HepG2 (cell line): ENCODE results near the gene JSRP1. TPM values are rescaled to one million over a fixed set of nuclear protein-coding genes. Genes with fewer than 3 reads are reported as not detected.
A peak's percentile ranks its signal among the peaks of the same experiment; 100 is the strongest.

Source experiments
- ATAC-seq: fragments of 200-7000 bp; cut with Tn5 transposase; 3 replicates; pipeline ENCODE4 v1.9.1; 2020; ENCODE audit warnings: mild to moderate bottlenecking, moderate library complexity
- BruUV-seq: library from RNA; stranded (reverse); fragments of 400-500 nt; replicated peaks from 2 replicates; lab custom pipeline; 2021; lab: Mats Ljungman, UMichigan
- CTCF ChIA-PET: fragments of 300-600 bp; formaldehyde crosslinking; extraction: SDS; loops from one replicate; lab custom pipeline; 2021; ENCODE audit warnings: low total read pairs, inconsistent platforms, low intra/inter-chr PET ratio; lab: Yijun Ruan, JAX
- POLR2A ChIA-PET: fragments of 350-600 bp; sonication (Branson Sonifier 250); formaldehyde crosslinking; loops from one replicate; lab custom pipeline; 2020; ENCODE audit warnings: antibody characterized with exemption, inconsistent platforms; lab: Yijun Ruan, JAX
- DNase-seq: peaks from one replicate; pipeline ENCODE4 v3.0.0-alpha.2; 2015; ENCODE audit warnings: low spot score
- FAIRE-seq: peaks from 3 replicates; lab custom pipeline; 2011; peaks lifted over from hg19 to GRCh38; lab: Jason Lieb, UNC
- H2AFZ ChIP-seq: one replicate; pipeline ENCODE4 v1.6.1; 2011; ENCODE audit warnings: low read length, inconsistent platforms
- H3K27ac ChIP-seq: fragments of 300-600 bp; 3 replicates; pipeline ENCODE4 v1.8.0; 2011; ENCODE audit warnings: mixed run types, mild to moderate bottlenecking, mixed read lengths, low read length, inconsistent platforms; ENCODE audit not compliant: insufficient read depth; ENCODE audit errors: extremely low read length
- H3K27me3 ChIP-seq, 2 experiments: fragments of 200-600 bp in 1 of 2; 2 replicates in 1 of 2; 3 replicates in 1 of 2; pipeline versions ENCODE4 v1.6.0 to v1.8.0; 2011; ENCODE audit warnings: low read length in 2 of 2, mild to moderate bottlenecking in 2 of 2, moderate library complexity in 2 of 2, inconsistent platforms in 1 of 2; ENCODE audit not compliant: insufficient read depth in 2 of 2, control insufficient read depth in 1 of 2
- H3K36me3 ChIP-seq, 2 experiments: fragments of 200-600 bp in 1 of 2; replicated peaks in 1 of 2; 2 replicates in 1 of 2; 3 replicates in 1 of 2; pipeline versions ENCODE4 v1.5.1 to v1.8.0; 2011; ENCODE audit warnings: low read length in 2 of 2, inconsistent platforms in 1 of 2; ENCODE audit not compliant: insufficient read depth in 2 of 2, control insufficient read depth in 1 of 2
- H3K4me1 ChIP-seq: 2 replicates; pipeline ENCODE4 v1.5.1; 2012; ENCODE audit warnings: low read length, inconsistent platforms; ENCODE audit not compliant: insufficient read depth
- H3K4me2 ChIP-seq: 2 replicates; pipeline ENCODE4 v1.6.0; 2011; ENCODE audit warnings: low read depth, low read length, inconsistent platforms
- H3K4me3 ChIP-seq, 3 experiments: fragments of 200-600 bp in 1 of 3; sonication (generic), shearing (Covaris generic) in 1 of 3; replicated peaks in 1 of 3; 2 replicates each; pipeline ENCODE4 v1.5.1; 2011 to 2016; ENCODE audit warnings: low read length in 3 of 3, inconsistent platforms in 2 of 3, low read depth in 2 of 3, mild to moderate bottlenecking in 2 of 3, control low read depth in 1 of 3, mixed read lengths in 1 of 3; ENCODE audit not compliant: insufficient read depth in 1 of 3
- H3K79me2 ChIP-seq: one replicate; pipeline ENCODE4 v1.6.1; 2011; ENCODE audit warnings: low read length, inconsistent platforms; ENCODE audit not compliant: insufficient read depth
- H3K9ac ChIP-seq: 2 replicates; pipeline ENCODE4 v1.6.0; 2011; ENCODE audit warnings: mild to moderate bottlenecking, low read depth, low read length, inconsistent platforms; ENCODE audit not compliant: insufficient read depth
- H3K9me3 ChIP-seq: 2 replicates; pipeline ENCODE4 v1.5.1; 2012; ENCODE audit warnings: mild to moderate bottlenecking, low read length
- H4K20me1 ChIP-seq: 2 replicates; pipeline ENCODE4 v1.6.0; 2011; ENCODE audit warnings: inconsistent platforms, mild to moderate bottlenecking, low read length, moderate library complexity; ENCODE audit not compliant: insufficient read depth
- ARID5B ChIP-seq: IDR thresholded peaks from 2 replicates; pipeline ENCODE4 v1.4.0; 2020; ENCODE audit warnings: mild to moderate bottlenecking, missing genetic modification reagents
- NONO ChIP-seq, 2 experiments: fragments of 450-650 bp in 1 of 2; sonication (generic) in 1 of 2; formaldehyde crosslinking in 1 of 2; IDR thresholded peaks in 1 of 2; conservative IDR thresholded peaks in 1 of 2; 2 replicates each; pipeline versions ENCODE4 v1.6.1 to v1.8.0; 2017 to 2022; ENCODE audit warnings: mild to moderate bottlenecking in 1 of 2, missing genetic modification reagents in 1 of 2, moderate library complexity in 1 of 2
- REL ChIP-seq: sonication (generic); formaldehyde crosslinking; conservative IDR thresholded peaks from 2 replicates; pipeline ENCODE4 v1.8.0; 2022; ENCODE audit warnings: mild to moderate bottlenecking, missing genetic modification reagents, moderate library complexity
- SP2 ChIP-seq: sonication (generic); formaldehyde crosslinking; IDR thresholded peaks from 2 replicates; pipeline ENCODE4 v1.5.1; 2020; ENCODE audit warnings: mild to moderate bottlenecking, missing genetic modification reagents
- THYN1 ChIP-seq: sonication (generic); formaldehyde crosslinking; IDR thresholded peaks from 2 replicates; pipeline ENCODE4 v1.8.1; 2023; ENCODE audit warnings: low read depth, mild to moderate bottlenecking, moderate library complexity, missing genetic modification reagents, borderline replicate concordance
- ZMYM3 ChIP-seq: sonication (generic); formaldehyde crosslinking; IDR thresholded peaks from 2 replicates; pipeline ENCODE4 v1.5.1; 2020; ENCODE audit warnings: mild to moderate bottlenecking, missing genetic modification reagents
- ZNF616 ChIP-seq: sonication (generic); formaldehyde crosslinking; IDR thresholded peaks from 2 replicates; pipeline ENCODE4 v1.5.0; 2020; ENCODE audit warnings: low read depth, mild to moderate bottlenecking, missing genetic modification reagents
- ZNF652 ChIP-seq: IDR thresholded peaks from 2 replicates; pipeline ENCODE4 v1.6.1; 2016; ENCODE audit warnings: low read depth, borderline replicate concordance
- ZNF768 ChIP-seq: sonication (generic); formaldehyde crosslinking; IDR thresholded peaks from 2 replicates; pipeline ENCODE4 v1.4.0; 2020; ENCODE audit warnings: missing genetic modification reagents
- WGBS: methylation state at CpG from one replicate; pipeline ENCODE4 v1.1.6; 2017; ENCODE audit warnings: low lambda C conversion rate; 5-methylcytosine and 5-hydroxymethylcytosine counted together
- in situ Hi-C: cut with HindIII; loops from 2 replicates; pipeline ENCODE4 v1.10.0; 2017; ENCODE audit warnings: low pct_unique_long_range_greater_than_20kb; ENCODE audit not compliant: extremely low pct_ligation_motif_present
- intact Hi-C: fragments of 100-400 bp; cut with micrococcal nuclease; formaldehyde crosslinking; loops from one replicate; pipeline ENCODE4 v1.10.0; 2022; ENCODE audit not compliant: unreplicated experiment
- polyA plus RNA-seq, 8 experiments: library from polyadenylated mRNA; depleted of rRNA in 3 of 8; stranded (reverse) in 7 of 8; unstranded in 1 of 8; fragments of >200 nt; fragmentation: Illumina TruSeq in 4 of 8; extraction: Trizol in 4 of 8; gene quantifications; 2 replicates each; pipeline versions ENCODE4 v1.2.1 to v1.2.3, GENCODE V29; 2011 to 2016; ENCODE audit warnings: low read depth in 4 of 8, missing spikeins in 1 of 8, mixed read lengths in 1 of 8; ENCODE audit not compliant: insufficient read depth in 1 of 8
- total RNA-seq, 5 experiments: library from RNA; depleted of rRNA; stranded (reverse); fragments of >200 nt; fragmentation: Illumina TruSeq; extraction: Trizol; gene quantifications; 2 replicates each; pipeline ENCODE4 v1.2.3, GENCODE V29; 2016; ENCODE audit warnings: low read depth in 1 of 5

Gene JSRP1
- total and polyA plus RNA-seq, 2 of the 13 experiments (the other 11 are each of a cell fraction or from before 2014, with no cell fraction given): 0.16 to 0.38 TPM

GRCh38 chr19:2255112-2255845 is 938 bp downstream of the JSRP1 start:
- Histone ChIP-seq H2AFZ (no peak overlapping the region), H3K4me3 (peak overlapping the region in 1 of 3 experiments; percentile 16; a peak in 1 of 6 replicates), H3K4me2 (peak overlapping the region; percentile 27; the same call in 1 of the 2 replicates), H3K27me3 (peaks cover 3 to 5% of the 10 kb centered on the region in 2 experiments; a peak in 3 of 5 replicates), H3K4me1 (peaks cover 44% of the 10 kb centered on the region), H3K36me3 (no peaks in the 10 kb centered on the region), H4K20me1 (no peaks in the 10 kb centered on the region), H3K9ac (no peak overlapping the region), H3K79me2 (no peaks in the 10 kb centered on the region), H3K27ac (no peak overlapping the region), H3K9me3 (no peaks in the 10 kb centered on the region)
- CTCF ChIA-PET: interaction anchor here (1.6 kb wide), 1 partner anchor 100 kb away, joined by 3 read pairs; no protein-coding TSS in a partner anchor
- DNase-seq (no peak), FAIRE-seq (no peak), ATAC-seq (no peak)
- POLR2A ChIA-PET: no interaction called here
- TF ChIP-seq ZNF616 (CRISPR knock-in tag) (no peak), THYN1 (no peak), ZNF768 (CRISPR knock-in tag) (peak; percentile 97), ARID5B (CRISPR knock-in tag) (no peak), ZNF652 (no peak), REL (CRISPR knock-in tag) (no peak), ZMYM3 (peak; percentile 27; the same call in 1 of the 2 replicates), SP2 (CRISPR knock-in tag) (no peak), NONO (IDR thresholded peaks at IDR 0.05) (no peak), NONO (CRISPR knock-in tag; conservative IDR thresholded peaks at IDR 0.05) (no peak)
- BruUV-seq: no TSS peak
- intact Hi-C loops: no loop called here
- in situ Hi-C loops: no loop called here
- 49% methylated on average over 7 of the region's 16 CpGs for WGBS
